ENCODE data around the gene SPTLC3. TPM values are rescaled to one million over a fixed set of nuclear protein-coding genes. Genes with fewer than 3 reads are reported as not detected.

Gene SPTLC3
- 10 to 100 TPM in 1 of 7 donors, 1 to 10 TPM in 6; 7.6 to 10.5 (median 8.8) TPM for total RNA-seq
- polyA plus RNA-seq: 1 to 10 TPM; 2.1 to 9.7 TPM
- long read RNA-seq, donor 1, full-length matches to known transcripts: 4 of 6 reads
- long read RNA-seq, donor 1, partial matches to known transcripts: 1 of 6 reads
- long read RNA-seq, donor 1, other reads (novel, unspliced or antisense): 1 of 6 reads
- long read RNA-seq, donor 2: 0 reads
- long read RNA-seq, donor 3, full-length matches to known transcripts: 1 of 2 reads
- long read RNA-seq, donor 3, partial matches to known transcripts: 0 of 2 reads
- long read RNA-seq, donor 3, other reads (novel, unspliced or antisense): 1 of 2 reads

DNA sequence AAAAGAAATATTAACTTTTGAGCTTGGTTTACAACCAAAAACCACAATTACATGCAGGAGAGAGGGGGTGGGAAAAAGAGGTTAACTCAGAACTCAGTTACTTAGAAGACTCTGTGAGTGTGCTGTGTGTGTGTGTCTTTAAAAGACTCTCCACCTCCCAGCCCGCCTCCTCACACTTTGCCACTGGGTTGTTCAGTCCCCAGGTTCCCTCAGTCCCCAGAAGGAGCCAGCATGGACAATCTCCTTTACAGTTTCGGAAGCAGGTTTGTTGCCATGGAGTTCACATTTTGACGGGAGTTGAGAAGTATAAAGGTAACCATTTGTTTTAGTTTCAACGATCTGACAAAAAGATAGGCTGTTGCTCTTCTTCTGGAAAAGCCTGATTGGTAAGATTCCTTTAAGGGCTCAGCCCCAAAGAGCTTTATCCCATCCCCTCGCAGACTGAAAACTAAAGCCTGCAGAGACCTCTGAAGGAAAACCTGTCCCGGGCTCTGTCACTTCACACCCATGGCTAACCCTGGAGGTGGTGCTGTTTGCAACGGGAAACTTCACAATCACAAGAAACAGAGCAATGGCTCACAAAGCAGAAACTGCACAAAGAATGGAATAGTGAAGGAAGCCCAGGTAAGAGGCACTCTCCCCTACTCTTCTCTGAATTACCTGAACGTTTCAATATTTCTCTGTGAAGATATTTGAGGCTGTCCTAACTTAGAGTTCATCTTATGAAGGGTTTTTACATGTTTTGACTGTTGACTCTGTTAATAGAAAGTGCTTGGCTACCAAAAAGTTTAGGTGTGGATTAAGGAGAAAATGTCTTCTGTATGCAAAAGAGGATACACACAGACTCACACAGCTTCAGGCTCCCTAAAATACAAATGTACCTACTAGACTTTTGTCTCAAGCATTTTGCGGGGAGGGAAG is at the start of gene SPTLC3:
SPTLC3 (plus strand) TSS at position 212 of the 921 bp plus-strand sequence; CDS start at position 508, 296 bp downstream.
- peak; percentile 22 for TF ChIP-seq POLR2A (IDR thresholded peaks at IDR 0.05)
- TF ChIP-seq, protein P1, sequence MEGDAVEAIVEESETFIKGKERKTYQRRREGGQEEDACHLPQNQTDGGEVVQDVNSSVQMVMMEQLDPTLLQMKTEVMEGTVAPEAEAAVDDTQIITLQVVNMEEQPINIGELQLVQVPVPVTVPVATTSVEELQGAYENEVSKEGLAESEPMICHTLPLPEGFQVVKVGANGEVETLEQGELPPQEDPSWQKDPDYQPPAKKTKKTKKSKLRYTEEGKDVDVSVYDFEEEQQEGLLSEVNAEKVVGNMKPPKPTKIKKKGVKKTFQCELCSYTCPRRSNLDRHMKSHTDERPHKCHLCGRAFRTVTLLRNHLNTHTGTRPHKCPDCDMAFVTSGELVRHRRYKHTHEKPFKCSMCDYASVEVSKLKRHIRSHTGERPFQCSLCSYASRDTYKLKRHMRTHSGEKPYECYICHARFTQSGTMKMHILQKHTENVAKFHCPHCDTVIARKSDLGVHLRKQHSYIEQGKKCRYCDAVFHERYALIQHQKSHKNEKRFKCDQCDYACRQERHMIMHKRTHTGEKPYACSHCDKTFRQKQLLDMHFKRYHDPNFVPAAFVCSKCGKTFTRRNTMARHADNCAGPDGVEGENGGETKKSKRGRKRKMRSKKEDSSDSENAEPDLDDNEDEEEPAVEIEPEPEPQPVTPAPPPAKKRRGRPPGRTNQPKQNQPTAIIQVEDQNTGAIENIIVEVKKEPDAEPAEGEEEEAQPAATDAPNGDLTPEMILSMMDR (IDR thresholded peaks at IDR 0.05): no peak
- intact Hi-C loops (cut with DNase I): no loop called here
- Histone ChIP-seq H3K36me3 (no peaks in the 10 kb centered on the region), H3K9me3 (no peaks in the 10 kb centered on the region), H3K27ac (peak within 1 kb of the TSS; percentile 7 to 61), H3K27me3 (no peaks in the 10 kb centered on the region), H3K4me1 (ENCODE audit: insufficient read depth) (peaks cover 7% of the 10 kb centered on the region), H3K4me3 (peak within 1 kb of the TSS; percentile 41)
- DNase-seq: peak; percentile 18 to 52 (median 37)
- 0 to 2% (median 1%) methylated on average over 9 of the region's 9 CpGs for WGBS, 3 donors

DNA sequence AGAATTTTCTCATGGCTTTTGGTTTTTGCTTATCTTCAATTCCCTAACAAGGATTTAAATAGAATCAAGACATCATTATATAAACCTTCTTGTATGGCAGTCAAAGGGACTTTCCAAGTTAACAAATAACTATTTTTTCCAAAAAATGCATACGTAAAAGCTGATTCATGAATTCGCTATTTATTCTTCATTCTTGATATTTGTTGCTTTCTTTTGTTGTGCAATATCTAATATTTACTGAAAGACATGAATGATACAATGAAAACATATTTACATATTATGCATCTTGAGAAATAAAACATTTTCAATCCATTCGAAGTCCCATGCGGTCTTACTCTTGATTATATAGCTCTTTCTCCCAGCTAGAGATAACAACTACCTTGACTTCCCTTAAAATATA is 47.0 kb upstream of the SPTLC3 start:
- Histone ChIP-seq H3K27me3 (no peaks in the 10 kb centered on the region), H3K4me1 (ENCODE audit: insufficient read depth) (no peaks in the 10 kb centered on the region), H3K4me3 (no peak overlapping the region), H3K27ac (no peak overlapping the region), H3K9me3 (no peaks in the 10 kb centered on the region), H3K36me3 (no peaks in the 10 kb centered on the region)
- intact Hi-C loops (cut with DNase I): no loop called here
- TF ChIP-seq POLR2A (IDR thresholded peaks at IDR 0.05): no peak
- TF ChIP-seq, protein P1 (IDR thresholded peaks at IDR 0.05): no peak
- no peak for TF ChIP-seq EP300 (IDR thresholded peaks at IDR 0.05)
- DNase-seq: no peak
- 77 to 94% (median 88%) methylated on average over 4 of the region's 4 CpGs for WGBS, 3 donors

DNA sequence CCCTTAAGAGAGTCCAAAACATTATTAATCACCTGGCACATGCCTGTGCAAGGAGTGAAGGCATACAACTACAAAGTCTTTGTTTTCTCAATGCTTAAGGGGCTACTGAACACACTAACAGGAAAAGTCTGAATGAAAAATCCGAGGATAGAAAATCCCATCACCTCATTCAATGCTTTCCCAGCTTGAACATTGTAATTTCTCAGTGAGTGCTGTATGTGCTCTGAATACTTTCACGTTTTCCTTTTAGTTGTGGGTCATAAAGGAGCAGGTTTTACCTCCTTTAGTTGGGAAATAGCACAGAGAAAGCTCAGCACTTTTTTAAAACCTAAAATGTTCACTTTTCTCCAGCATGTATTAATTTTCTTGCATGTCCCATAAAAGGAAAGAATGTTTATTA is 45.9 kb upstream of the SPTLC3 start:
- H3K4me1 ChIP-seq (ENCODE audit: insufficient read depth): no peaks in the 10 kb centered on the region
- intact Hi-C loops (cut with DNase I): no loop called here

DNA sequence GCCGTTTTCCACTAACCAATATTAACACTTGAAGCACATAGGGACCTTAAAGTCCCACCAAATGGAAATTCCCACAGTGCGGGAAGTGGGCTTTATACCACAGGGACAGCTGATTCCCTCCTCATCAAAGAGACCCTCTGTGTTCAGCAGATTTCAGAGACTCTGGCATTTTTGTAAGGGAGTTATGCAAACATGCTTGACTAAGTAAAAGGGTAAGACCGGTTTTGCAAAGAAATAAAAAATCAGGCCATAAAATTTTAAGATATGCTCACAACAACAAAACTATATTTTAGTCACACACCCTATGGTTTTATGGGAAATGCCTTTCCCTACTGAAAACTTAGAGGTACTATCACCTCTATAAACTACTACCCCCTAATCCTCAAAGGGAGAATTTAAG is 45.4 kb upstream of the SPTLC3 start:
- TF ChIP-seq, protein P1 (IDR thresholded peaks at IDR 0.05): no peak
- TF ChIP-seq EP300 (IDR thresholded peaks at IDR 0.05): no peak
- TF ChIP-seq POLR2A (IDR thresholded peaks at IDR 0.05): no peak
- WGBS, 3 donors: 38 to 47% (median 40%) methylated on average over 3 of the region's 3 CpGs
- Histone ChIP-seq H3K27me3 (no peaks in the 10 kb centered on the region), H3K27ac (no peak overlapping the region), H3K4me3 (no peak overlapping the region), H3K36me3 (no peaks in the 10 kb centered on the region), H3K4me1 (ENCODE audit: insufficient read depth) (no peaks in the 10 kb centered on the region), H3K9me3 (no peaks in the 10 kb centered on the region)
- intact Hi-C loops (cut with DNase I): no loop called here
- DNase-seq: no peak

More for the DNA sequence above, 45.9 kb upstream of the SPTLC3 start:
- Histone ChIP-seq H3K9me3 (no peaks in the 10 kb centered on the region), H3K27me3 (no peaks in the 10 kb centered on the region), H3K36me3 (no peaks in the 10 kb centered on the region), H3K27ac (no peak overlapping the region), H3K4me3 (no peak overlapping the region)
- DNase-seq: no peak
- TF ChIP-seq POLR2A (IDR thresholded peaks at IDR 0.05): no peak
- TF ChIP-seq EP300 (IDR thresholded peaks at IDR 0.05): no peak
- TF ChIP-seq, protein P1 (IDR thresholded peaks at IDR 0.05): no peak
- WGBS, 3 donors: 51 to 59% (median 58%) methylated on average over 2 of the region's 2 CpGs
